Esophagus muscularis mucosa (tissue), 4 donors: Measurements from ENCODE around the gene GNB1. TPM values are rescaled to one million over a fixed set of nuclear protein-coding genes. Genes with fewer than 3 reads are reported as not detected.
A peak's percentile ranks its signal among the peaks of the same experiment; 100 is the strongest.

ENCODE experiments used
- DNase-seq: peaks from one replicate; pipeline ENCODE4 v3.0.0-alpha.2; 2017; ENCODE audit errors: extremely low spot score
- H3K27ac ChIP-seq, 4 donors: fragments of 200-600 bp; sonication (generic); replicated peaks in 1 of 4; 1 replicate in 3 of 4; 2 replicates in 1 of 4; pipeline ENCODE4 v1.5.1; 2016 to 2019; ENCODE audit warnings: mild to moderate bottlenecking in 1 of 4
- H3K27me3 ChIP-seq, 4 donors: fragments of 200-600 bp; sonication (generic); one replicate each; pipeline versions ENCODE4 v1.5.1 to v1.6.0; 2016 to 2019
- H3K36me3 ChIP-seq, 4 donors: fragments of 200-600 bp; sonication (generic); one replicate each; pipeline ENCODE4 v1.5.1; 2016 to 2019
- H3K4me1 ChIP-seq, 4 donors: fragments of 200-600 bp; sonication (generic); one replicate each; pipeline ENCODE4 v1.5.1; 2016 to 2019
- H3K4me3 ChIP-seq, 4 donors: fragments of 200-600 bp; sonication (generic); 1 replicate in 2 of 4; 2 replicates in 2 of 4; pipeline ENCODE4 v1.5.1; 2016 to 2019; ENCODE audit warnings: mild to moderate bottlenecking in 4 of 4, moderate library complexity in 1 of 4
- H3K9me3 ChIP-seq, 4 donors: fragments of 200-600 bp; sonication (generic); 1 replicate in 3 of 4; 2 replicates in 1 of 4; pipeline ENCODE4 v1.5.1; 2016 to 2019
- EP300 ChIP-seq: sonication (generic); formaldehyde crosslinking; IDR thresholded peaks from one replicate; pipeline ENCODE4 v1.6.1; 2017; ENCODE audit warnings: antibody characterized with exemption
- POLR2A ChIP-seq: fragments of 450-650 bp; IDR thresholded peaks from one replicate; pipeline ENCODE4 v1.6.1; 2017; ENCODE audit warnings: antibody characterized with exemption, moderate library complexity, mild to moderate bottlenecking, low read depth
- POLR2AphosphoS5 ChIP-seq, 2 donors: sonication (generic); formaldehyde crosslinking; IDR thresholded peaks; one replicate each; pipeline ENCODE4 v1.6.1; 2017; ENCODE audit warnings: antibody characterized with exemption in 2 of 2
- WGBS: methylation state at CpG from one replicate; pipeline ENCODE4 v1.1.5; 2018; 5-methylcytosine and 5-hydroxymethylcytosine counted together
- intact Hi-C: fragments of 100-400 bp; cut with DNase I; formaldehyde crosslinking; loops from one replicate; pipeline ENCODE4 v1.15.1; 2023
- total RNA-seq, 4 donors: library from RNA; depleted of rRNA; stranded (reverse); fragments of >200 nt; gene quantifications; one replicate each; pipeline versions ENCODE4 v1.1.0 to v1.2.1, GENCODE V29; 2016
- TF ChIP-seq, protein P1 (sequence below), 3 experiments: fragments of 200-600 bp in 2 of 3; fragments of 450-650 bp in 1 of 3; sonication (generic) in 2 of 3; IDR thresholded peaks; one replicate each; pipeline ENCODE4 v1.5.1; 2017 to 2019; ENCODE audit warnings: antibody characterized with exemption in 3 of 3, mild to moderate bottlenecking in 2 of 3, moderate library complexity in 1 of 3

GNB1 gene
- total RNA-seq, 4 donors from 2014 or later = 124 to 166 (median 161) TPM

DNA sequence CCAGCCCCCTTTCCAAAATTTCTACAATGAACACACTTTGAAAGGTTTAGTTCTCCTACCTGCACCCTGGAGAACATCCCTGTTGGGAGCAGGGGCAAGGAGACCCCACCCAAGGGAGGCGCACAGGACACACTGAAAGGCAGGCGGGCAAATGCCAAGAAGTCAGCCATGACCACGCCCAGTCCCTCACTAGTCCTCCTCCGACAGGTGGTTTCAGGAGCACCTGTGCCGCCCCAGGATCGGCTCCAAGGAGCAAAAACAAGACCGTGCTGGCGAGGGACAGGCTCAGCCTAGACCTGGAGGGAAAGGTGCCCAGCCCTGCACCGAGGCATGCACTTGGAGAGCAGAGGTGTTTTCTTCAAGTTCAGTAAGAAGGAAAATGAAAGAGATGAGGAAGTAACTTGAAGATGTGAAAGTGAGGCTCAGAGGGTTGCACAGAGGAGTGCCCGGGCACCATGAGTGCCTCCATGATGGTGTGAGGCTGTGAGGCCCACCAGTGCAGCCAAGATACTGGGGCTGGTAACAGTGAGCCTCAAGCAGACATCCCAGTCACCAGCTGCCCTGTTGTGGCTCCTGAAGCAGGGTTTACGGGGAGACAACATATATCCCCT lies 93.1 kb downstream of the GNB1 start:
- no peak overlapping the region for H3K27ac ChIP-seq
- WGBS = 90% methylated on average over 8 of the region's 11 CpGs
- H3K4me1 ChIP-seq = peaks cover 0 to 15% (median 0%) of the 10 kb centered on the region in 4 donors
- no peak overlapping the region for H3K4me3 ChIP-seq
- TF ChIP-seq, protein P1, sequence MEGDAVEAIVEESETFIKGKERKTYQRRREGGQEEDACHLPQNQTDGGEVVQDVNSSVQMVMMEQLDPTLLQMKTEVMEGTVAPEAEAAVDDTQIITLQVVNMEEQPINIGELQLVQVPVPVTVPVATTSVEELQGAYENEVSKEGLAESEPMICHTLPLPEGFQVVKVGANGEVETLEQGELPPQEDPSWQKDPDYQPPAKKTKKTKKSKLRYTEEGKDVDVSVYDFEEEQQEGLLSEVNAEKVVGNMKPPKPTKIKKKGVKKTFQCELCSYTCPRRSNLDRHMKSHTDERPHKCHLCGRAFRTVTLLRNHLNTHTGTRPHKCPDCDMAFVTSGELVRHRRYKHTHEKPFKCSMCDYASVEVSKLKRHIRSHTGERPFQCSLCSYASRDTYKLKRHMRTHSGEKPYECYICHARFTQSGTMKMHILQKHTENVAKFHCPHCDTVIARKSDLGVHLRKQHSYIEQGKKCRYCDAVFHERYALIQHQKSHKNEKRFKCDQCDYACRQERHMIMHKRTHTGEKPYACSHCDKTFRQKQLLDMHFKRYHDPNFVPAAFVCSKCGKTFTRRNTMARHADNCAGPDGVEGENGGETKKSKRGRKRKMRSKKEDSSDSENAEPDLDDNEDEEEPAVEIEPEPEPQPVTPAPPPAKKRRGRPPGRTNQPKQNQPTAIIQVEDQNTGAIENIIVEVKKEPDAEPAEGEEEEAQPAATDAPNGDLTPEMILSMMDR (IDR thresholded peaks at IDR 0.05) = no peak
- TF ChIP-seq POLR2AphosphoS5 (IDR thresholded peaks at IDR 0.05) = no peak
- no peak for TF ChIP-seq POLR2A
- no peak for TF ChIP-seq EP300
- no peaks in the 10 kb centered on the region for H3K9me3 ChIP-seq
- peaks cover 33 to 90% (median 72%) of the 10 kb centered on the region in 4 donors for H3K36me3 ChIP-seq
- intact Hi-C loops = no loop called here
- H3K27me3 ChIP-seq = no peaks in the 10 kb centered on the region
- DNase-seq = no peak

DNA sequence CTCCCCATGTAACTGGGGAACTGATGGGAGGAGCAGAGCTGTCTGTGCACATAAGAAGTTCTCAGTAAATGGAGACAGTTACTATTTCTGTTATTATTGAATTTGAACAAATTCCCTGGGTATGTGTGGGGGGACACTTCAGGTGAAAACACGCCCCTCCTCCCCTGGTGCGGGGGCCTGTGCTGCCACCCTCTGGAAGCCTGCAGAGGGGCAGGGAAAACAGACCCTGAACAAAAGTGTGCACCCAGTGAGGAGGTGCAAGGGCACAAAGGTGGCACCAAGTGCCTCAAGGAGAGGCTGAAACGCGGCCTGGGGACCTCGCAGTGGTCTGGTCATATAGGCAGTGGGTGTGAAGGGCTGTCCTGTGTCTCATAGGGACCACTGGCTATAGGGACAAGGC lies 94.4 kb downstream of the GNB1 start:
- Histone ChIP-seq H3K36me3 (peaks cover 41 to 92% (median 78%) of the 10 kb centered on the region in 4 donors), H3K27me3 (no peaks in the 10 kb centered on the region), H3K9me3 (no peaks in the 10 kb centered on the region), H3K4me3 (no peak overlapping the region), H3K27ac (no peak overlapping the region), H3K4me1 (peaks cover 0 to 14% (median 0%) of the 10 kb centered on the region in 4 donors)
- intact Hi-C loops = no loop called here
- DNase-seq = no peak
- TF ChIP-seq EP300 = no peak
- no peak for TF ChIP-seq POLR2AphosphoS5 (IDR thresholded peaks at IDR 0.05)
- TF ChIP-seq, protein P1 (IDR thresholded peaks at IDR 0.05) = peak in 1 of 3 experiments; percentile 21
- WGBS = 94% methylated on average over 5 of the region's 5 CpGs

DNA sequence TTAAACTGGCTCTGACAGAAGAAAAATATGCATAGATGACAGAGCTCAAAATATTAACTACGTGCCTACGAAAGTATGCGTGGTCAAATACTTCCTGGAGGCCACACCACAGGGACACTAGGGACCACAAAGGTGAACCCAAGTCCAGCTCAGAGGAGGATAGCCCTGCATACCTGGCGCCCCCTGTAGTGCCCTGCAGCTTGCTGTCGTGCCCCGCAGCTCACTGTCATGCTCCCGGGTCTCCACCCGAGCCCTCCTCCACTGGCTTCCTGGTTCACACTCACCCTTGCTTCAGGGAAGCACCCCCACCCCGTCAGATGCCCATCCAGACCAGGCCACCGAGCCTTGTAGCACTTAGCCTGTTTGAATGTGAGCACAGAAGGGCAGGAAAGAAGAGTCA lies 95.9 kb downstream of the GNB1 start:
- TF ChIP-seq POLR2AphosphoS5 (IDR thresholded peaks at IDR 0.05) = no peak
- intact Hi-C loops = no loop called here
- 97% methylated on average over 3 of the region's 10 CpGs for WGBS
- Histone ChIP-seq H3K27ac (no peak overlapping the region), H3K36me3 (peaks cover 53 to 98% (median 91%) of the 10 kb centered on the region in 4 donors), H3K4me3 (no peak overlapping the region), H3K27me3 (no peaks in the 10 kb centered on the region), H3K9me3 (no peaks in the 10 kb centered on the region), H3K4me1 (peaks cover 0 to under 1% (median 0%) of the 10 kb centered on the region in 4 donors)
- DNase-seq = no peak

DNA sequence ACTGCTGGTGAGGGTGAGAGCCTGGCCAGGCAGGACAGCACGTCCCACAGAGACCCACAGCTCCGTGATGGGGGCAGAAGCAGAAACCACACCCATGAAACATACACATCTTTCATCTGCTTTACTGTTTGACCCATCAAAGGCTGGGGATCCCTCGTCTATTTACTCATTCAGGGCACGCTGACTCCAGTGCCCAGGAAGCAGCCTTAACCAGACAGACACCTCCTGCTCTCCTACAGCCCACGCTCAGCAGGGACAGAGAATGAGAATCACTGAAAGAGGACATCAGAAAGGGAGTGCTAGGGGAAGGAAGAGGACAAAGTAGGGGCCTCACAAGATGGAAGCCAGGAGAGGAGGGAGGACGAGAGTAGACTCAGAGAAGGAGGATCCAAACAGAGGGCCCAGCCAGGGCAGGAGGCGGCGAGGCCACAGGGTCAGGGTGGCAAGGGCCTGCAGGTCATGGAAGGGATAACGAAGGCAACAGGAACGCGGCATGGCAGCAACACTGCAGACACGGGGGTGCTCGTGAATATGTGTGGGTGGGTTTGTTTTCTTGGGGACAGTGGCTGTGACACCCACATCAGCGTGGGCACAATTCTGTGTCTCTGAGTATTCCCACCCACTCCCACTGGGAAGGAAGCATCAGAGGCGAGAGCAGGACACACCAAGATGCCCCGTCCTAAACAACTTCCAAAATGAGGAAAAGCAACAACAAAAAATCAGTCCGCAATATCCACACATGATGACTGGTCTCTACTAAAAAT lies 97.2 kb downstream of the GNB1 start:
- Histone ChIP-seq H3K4me3 (no peak overlapping the region), H3K4me1 (peaks cover 0 to 7% (median under 1%) of the 10 kb centered on the region in 4 donors), H3K27me3 (no peaks in the 10 kb centered on the region), H3K9me3 (no peaks in the 10 kb centered on the region), H3K27ac (no peak overlapping the region), H3K36me3 (peaks cover 65 to 100% (median 98%) of the 10 kb centered on the region in 4 donors)
- no peak for DNase-seq
- no peak for TF ChIP-seq POLR2A
- TF ChIP-seq EP300 = no peak
- no peak for TF ChIP-seq POLR2AphosphoS5 (IDR thresholded peaks at IDR 0.05)
- TF ChIP-seq, protein P1 (IDR thresholded peaks at IDR 0.05) = no peak
- intact Hi-C loops = no loop called here
- WGBS = 88% methylated on average over 17 of the region's 17 CpGs

DNA sequence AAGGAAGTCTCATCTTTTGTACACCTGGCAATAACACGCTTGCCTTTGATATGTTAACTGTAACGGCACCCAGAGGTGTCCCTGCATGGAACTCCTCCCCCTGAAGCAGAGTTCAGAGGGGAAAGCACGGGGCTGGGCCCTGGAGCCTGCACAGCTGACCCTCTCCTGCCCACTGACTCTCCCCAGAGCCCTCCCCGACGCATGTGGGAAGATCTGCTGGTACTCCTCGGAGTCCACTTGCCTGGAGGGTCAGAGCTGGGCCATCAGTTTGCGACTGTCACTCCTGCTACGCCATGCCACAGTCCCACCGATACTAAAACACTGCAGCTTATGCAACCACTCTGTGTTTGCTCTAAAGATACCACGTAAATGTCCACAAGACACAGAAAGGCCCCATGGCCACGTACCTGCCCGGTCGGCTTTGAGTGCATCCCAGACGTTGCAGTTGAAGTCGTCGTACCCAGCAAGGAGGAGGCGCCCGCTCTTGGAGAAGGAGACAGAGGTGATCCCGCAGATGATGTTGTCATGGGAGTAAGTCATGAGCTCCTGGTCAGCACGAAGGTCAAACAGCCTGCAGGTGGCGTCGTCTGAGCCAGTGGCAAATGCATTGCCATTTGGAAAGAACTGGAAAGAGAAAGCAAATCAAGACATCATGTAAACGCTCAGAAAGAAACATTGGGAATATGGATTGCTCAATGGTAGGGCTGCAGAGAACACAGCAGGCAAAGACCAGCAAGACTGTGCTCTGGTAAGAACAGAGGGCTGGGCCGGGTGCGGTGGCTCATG lies 102.0 kb downstream of the GNB1 start:
- Histone ChIP-seq H3K4me3 (no peak overlapping the region), H3K9me3 (no peaks in the 10 kb centered on the region), H3K4me1 (peaks cover 0 to 14% (median 7%) of the 10 kb centered on the region in 4 donors), H3K27ac (no peak overlapping the region), H3K36me3 (peaks cover 76 to 97% (median 94%) of the 10 kb centered on the region in 4 donors), H3K27me3 (no peaks in the 10 kb centered on the region)
- intact Hi-C loops = no loop called here
- 83% methylated on average over 25 of the region's 25 CpGs for WGBS
- no peak for DNase-seq
- TF ChIP-seq, protein P1 (IDR thresholded peaks at IDR 0.05) = peak in 1 of 3 experiments; percentile 22
- no peak for TF ChIP-seq POLR2A
